C4-2B (cell line): ENCODE data around the gene PCDHB13.

Experiments used
- CTCF ChIP-seq: fragments of 450-650 bp; conservative IDR thresholded peaks from 2 replicates; pipeline ENCODE4 v1.5.1; 2017; ENCODE audit warnings: mild to moderate bottlenecking
- ZFX ChIP-seq: fragments of 450-650 bp; IDR thresholded peaks from 2 replicates; pipeline ENCODE4 v1.6.1; 2017

- TF ChIP-seq CTCF (no peak), ZFX (no peak)
These were observed 44.7 kb downstream of the PCDHB13 start for GRCh38 chr5:141258464-141258863.
